ENCODE data around the gene TCF7L2.
"Not testable (repeated sequence)": the region's sequence is repeated elsewhere in the genome, so short reads cannot be mapped to it uniquely, and the experiment has no call there.

TCF7L2 gene

DNA sequence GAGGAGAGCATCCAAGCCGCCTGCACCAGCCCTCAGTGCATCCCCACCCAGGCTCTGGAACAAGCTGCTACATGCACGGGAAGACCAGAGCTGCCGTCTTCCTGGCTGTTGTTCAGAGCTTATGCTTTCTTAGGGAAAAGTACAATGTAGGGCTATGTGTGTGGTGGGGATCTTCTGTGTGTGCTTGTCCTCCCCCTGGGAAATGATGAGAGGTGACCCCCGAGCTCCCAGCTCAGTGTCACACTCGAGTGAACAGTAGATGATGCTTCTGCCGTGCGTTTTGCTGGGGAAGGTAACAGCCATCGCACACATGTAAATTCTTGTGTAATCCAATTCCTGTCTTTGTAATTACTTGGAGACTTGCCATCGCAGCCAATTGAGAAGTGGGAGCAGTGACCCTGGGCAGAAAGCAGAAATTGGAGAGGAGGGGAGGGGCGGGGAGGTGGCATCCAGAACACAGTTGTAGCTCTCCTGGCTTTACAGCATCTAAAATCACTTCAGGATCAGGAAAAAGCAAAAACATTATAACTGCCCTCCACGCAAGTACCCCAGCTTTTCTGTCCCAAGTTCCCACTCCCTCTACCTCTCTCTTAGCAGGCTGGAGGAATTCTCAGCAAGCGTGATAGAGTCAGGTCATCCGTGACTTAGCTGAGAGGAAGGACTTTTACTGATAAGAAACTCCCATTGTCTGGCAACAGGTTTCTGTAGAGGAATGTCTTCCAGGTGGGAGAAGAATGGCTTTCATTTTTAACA, 149.6 kb downstream of the TCF7L2 start:
- no peak for DNase-seq

DNA sequence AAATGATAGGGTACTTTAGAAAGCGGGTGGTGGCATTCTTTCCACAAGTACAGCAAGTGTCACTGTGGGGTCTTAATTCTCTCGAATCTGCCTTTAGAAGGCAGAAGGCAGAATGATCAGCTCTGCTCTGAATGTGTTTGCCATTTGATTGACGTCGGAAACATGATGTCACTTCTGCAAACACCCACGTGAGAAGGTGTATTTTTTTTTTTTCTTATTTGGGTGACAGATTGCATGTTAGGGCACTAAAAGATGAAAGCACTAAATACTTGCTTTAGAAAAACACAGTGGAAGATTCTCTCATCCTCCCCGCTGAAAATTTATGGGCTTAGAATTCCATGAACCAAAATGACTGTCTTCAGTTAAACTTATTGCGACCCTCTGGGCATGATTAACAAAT, 150.2 kb downstream of the TCF7L2 start:
- no peak for DNase-seq

DNA sequence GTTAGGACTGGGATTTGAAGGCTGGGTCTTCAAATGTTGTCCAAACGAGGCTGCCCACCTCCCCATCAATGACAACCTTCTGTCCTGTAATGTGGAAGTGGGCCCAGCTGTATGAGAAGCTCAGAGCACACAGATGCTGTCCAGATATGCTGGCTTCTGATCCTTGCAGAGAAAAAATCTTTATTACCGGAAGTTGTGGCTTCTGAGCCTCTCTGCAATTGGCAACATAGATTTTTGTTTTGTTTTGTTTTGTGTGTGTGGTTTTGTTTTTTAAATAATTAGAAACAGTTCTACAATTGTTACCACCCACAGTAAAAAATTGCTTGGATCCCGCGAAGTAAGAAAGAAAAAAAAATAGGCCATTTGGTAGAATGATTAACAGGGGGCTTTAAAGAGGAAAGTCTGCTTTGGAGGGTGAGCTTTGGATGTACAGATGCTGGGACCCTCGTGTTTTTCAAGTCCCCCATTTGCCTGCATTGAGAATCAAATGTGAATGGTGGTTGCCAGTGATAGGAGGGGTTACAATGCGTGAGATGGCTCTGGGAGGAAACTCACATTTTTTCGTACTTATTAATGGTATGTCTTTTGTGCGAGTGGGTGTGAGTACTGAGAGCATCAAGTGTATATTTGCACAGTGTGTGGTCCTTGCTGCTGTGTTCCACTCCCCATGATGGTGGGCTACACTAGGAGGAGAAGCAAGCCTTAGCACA, 153.2 kb downstream of the TCF7L2 start:
- peak in 1 of 2 donors; percentile 3 for DNase-seq

DNA sequence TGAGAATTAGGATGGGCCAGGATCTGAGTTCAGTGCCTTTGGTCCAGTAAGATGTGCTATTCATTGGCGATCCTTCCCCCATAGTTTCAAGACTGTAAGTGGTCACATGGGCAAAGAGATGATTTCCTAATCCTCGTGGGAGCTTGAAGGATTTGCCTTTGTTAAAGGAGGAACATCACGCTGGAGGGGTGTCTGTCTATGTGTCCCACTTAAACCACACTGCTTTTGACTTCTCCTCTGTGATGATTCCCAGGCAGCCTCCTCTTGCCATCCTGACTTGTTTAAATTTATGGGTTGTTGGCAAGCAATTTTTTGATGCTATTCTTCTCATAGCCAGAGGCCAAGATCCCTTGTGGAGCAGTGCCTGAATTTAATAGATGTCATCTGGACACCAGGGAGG, 154.0 kb downstream of the TCF7L2 start:
- DNase-seq = no peak

DNA sequence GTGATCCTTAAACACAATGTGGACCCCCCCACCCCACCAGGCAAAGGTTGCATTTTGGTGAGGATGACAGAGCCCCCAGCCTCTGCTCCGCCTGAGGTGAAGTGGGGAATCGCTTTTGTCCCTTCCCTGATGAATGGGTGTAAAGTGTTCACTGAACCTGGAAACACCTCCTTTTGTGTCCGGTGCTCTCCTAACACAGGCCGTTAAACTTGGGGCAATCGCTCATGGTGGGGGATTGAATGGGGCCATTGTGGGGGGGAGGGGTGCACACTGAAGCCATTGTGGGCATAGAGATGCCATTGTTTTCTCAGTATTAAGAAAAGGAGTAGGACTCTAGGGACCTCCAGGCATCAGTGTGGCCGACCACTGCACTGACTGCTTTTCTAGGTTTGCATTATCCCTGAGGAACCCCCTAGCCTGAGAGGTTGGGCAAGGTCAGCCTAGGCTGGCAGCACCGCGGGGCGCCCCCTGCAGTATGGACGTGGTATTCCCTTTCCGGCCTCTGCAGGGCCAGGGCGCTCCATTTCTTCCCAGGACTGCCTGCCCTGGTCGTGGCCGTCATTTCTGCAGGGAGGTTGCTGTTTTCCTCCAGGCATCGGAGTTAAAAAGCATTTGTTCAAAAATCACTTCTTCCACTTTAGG, 158.3 kb downstream of the TCF7L2 start:
- DNase-seq = no peak

DNA sequence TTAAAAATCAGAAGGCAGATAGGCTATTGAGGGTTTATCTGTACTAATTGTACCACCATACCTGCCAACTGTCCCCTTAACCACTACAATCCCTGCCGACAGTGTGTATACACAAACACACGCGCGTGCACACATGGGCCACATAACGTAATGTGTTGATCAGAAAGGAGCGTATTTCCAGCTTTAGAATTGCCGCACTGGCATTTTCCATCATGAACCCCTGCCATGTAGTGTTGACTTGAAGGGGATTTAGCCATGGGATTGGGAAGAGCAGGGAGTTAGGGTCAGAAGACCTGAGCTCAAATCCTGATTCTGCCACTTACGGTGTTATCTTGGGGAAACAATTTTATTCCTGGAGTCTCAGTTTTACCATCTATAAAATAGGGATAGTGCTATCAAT, 158.9 kb downstream of the TCF7L2 start:
- no peak for DNase-seq

DNA sequence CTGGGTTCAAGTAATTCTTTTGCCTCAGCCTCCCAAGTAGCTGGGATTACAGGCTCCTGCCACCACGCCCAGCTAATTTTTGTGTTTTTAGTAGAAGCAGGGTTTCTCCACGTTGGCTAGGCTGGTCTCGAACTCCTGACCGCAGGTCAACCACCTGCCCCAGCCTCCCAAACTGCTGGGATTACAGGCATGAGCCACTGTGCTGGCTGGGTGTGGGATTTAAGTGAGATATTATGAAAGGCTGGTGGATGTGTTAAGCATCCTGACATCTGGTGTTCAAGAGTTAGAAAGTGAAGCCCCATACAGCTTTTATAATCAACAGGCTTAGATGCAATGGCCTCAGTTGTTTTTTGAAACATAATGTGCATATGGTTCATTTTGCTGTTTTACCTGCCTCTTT, 159.4 kb downstream of the TCF7L2 start:
- not testable (repeated sequence) for DNase-seq

DNA sequence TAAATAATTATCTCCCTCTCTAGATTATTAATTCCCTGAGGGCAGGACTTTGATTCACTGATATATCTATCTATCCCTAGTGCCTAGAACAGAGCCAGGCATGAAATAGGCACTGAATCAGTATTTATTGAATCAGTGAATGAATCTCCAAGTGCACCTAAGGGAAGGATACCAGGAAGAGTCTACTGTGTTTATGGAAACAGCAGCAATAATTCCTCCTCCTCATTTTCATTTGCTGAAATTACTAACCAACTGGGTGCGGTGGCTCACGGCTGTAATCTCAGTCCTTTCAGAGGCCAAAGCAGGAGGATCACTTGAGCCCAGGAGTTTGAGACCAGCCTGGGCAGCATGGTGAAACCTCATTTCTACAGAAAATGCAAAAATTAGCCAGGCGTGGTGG, 161.2 kb downstream of the TCF7L2 start:
- no peak for DNase-seq

DNA sequence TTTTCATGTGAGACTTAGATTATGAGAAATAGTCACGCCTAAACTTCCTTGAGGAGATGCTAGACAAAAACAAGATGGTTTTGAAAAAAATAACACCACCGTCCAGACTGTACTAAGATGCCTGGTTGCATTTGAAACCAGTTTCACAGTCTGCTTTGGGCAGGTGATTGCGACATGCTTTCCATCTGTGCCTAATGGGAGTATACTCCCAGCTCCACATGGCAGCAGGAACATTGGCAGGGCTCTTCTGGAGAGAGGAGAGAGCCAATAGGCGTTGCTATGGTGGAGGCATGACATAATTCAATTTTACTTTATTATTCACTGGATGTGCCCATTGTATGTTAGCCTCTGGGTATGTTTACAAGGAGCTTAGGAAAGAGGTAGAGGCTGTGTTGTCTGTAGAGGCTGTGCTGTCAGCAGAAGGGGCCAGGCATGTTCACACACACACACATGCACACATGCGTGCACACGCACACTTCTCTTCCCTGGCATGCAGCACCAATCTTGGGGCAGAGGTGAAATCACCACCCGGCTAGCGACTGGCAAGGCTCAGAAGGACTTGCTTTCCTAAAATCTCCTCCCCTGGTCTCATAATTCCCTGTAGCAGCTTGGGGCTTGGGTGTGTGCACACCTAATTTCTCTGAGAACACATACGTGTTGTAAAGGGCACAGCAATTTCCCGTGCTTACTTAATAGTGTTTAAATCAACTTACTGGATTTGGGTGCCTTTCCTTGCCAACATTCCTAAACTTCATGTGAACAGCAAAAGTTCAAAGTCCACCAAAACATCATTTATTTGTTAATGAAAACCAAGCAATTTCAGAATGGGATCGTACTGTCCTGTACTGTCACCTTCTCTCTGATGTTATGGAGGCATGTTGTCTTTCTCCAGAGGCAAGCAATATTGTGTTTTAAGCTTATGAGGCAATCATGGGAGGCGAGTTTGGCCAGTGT, 162.1 kb downstream of the TCF7L2 start:
- no peak for DNase-seq

DNA sequence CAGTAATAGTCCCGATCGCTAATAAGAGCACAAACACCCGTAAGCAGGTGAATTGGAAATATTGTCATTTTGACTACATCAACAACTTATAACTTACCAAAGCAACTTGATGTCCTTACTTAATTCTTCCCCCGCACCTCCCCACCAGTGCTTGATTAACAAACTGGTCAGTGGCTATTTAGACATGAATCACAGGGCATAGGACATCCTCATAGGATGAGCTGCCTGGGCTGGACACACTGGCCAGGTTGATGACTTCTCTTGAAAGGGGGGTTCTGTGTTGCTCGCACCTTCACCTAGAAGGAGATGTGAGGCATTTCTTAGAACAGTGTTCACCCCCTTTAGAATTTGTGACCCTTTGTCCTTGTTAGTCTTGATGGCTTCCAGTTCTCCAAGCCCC, 163.2 kb downstream of the TCF7L2 start:
- no peak for DNase-seq

DNA sequence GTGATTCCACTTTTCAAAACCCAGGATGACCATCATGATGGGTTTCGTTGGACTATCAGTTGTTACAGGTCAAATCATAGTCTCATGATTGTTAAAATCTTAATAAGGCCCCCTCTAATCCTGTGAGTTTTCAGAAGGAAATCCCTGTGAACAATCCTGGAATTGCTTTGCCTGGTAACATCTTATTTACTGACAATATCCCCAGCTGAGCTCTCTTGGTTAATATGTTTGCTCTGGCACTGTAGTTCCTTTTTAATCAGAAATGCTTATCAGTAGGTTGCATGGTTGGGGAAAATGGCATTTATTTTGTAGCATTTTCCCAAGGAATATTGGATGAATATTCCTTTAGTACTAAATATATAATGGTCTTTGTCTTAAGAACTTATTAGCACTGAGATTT, 163.9 kb downstream of the TCF7L2 start:
- DNase-seq = no peak

DNA sequence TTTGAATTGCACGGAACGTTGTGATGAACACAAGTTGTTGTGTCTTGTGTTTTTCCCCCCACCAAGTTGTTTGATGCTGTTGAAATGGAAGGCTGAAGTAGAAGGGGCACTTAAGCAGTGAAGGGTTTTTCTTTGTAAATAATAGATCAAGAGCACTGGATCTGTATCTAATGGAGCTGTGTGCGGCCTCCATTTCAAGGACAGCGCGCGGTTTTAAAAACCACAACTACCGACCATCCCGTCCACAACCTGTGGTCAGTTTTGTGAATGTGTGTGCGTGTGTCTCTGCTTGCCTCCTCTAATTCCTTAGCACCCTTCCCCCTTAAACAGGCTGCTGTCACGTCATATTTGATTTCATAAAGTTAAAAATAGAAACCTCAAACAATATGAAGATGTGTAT, 165.5 kb downstream of the TCF7L2 start:
- no peak for DNase-seq

DNA sequence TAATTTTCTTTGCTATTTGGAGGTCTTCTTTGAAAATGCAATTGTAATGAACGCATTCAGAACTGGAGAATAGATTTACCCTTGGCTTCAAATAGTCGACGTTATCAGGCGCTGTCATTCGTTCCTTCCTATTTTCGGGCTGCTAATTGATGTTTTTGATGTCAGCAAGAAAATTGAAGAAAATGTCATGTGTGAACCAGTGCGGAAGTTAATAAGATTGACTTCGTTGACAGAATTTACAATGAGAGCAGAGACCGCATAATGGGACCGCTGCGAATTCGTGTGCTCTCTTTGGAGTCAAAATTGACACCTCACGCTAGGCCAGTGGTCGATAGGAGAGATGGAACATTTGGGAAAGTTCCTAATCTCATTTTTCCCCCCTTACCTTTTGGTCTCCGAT, 168.8 kb downstream of the TCF7L2 start:
- no peak for DNase-seq

DNA sequence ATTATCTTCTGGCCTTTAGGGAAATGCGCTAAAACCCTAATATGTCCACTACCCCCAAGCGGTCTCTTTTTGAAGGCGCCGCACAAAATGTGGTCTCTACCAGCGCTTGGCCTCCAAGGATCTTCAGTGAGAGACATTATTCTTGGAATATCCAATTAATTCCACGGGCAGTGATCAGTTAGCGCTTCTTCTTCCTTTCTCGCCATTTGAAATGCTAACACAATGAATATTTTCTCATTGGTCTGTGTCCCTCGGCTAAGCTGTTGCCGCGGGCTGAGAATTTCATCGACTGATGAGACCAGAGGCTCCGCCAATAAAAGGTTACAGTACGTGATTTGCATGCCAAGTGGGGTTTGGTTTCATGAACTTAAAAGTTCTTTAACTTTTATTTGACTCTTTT, 169.8 kb downstream of the TCF7L2 start:
- DNase-seq = no peak

DNA sequence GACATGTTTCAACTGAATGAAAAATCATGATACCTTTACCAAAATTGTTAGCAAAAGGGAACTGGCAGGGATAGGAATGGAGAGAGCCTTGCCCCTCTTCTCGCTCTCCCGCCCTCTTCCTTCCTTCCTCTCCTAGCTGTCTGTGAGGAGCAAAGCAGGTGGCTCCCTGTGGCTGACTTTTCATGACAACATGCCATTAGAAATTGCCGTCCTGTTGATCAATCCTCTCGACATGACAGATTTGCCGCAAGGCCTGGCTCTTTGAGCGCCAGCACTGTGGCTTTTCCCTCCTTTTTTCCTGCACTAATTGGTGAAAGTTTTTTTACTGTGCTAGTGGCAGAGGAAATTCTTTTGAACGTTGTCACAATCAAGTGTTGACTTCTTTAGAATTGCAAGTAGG, 171.1 kb downstream of the TCF7L2 start:
- DNase-seq = no peak

DNA sequence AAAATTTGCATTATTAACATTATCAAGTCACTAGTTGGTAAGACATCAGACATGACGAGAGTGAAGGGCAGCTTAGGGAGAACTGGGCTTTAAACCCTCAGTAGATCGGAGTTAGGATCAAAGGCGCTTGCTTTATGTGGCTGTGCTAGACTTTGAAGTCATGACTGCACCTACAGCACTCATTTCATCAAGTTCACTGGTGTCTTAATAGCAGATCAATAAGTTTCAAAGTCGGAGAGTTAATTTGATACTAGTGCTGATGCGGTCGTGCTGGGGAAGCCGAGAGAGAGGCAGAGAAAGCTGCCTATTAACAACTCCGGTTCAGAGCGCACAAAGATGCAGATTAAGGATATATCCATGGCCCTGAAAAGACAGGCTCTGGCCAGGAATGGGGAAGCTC, 172.9 kb downstream of the TCF7L2 start:
- DNase-seq = no peak

DNA sequence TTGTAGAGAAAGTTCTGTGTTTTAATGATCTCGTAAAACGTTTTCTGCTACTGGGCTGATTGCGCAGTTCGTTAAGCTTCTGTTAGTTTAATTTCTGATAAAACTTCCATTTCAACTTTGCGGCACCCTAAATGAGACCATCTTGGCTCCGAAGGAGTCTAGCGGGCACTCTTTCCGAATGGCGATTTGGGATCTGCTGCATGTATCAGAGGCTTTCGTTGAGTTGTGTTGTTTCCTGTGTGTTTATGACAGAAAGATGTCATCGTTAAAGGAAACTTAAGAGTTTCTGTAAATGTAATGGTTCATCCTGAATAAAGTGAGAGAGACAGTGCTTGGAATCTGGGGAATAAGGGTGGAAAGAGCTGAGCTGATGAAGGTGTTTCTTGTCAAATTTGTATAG, 174.7 kb downstream of the TCF7L2 start:
- no peak for DNase-seq

DNA sequence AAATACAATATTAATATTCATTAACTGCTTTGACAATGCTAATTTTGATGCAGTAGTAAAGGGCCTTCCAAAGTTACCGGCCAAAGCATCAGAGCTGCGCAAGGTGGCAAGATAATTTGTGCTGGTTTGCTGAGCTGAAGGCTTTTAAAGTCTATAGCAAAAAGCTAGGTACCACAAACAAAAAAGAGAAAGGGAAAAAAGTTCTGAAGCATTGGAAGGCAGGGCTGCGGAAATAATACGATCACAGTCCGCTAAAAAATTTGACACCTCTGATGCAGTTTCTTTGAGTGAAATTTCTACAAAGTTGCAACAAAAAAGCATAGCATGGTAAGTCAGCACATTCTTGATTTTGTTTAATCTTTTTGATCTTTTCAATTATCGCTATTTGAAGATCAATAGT, 175.6 kb downstream of the TCF7L2 start:
- no peak for DNase-seq

DNA sequence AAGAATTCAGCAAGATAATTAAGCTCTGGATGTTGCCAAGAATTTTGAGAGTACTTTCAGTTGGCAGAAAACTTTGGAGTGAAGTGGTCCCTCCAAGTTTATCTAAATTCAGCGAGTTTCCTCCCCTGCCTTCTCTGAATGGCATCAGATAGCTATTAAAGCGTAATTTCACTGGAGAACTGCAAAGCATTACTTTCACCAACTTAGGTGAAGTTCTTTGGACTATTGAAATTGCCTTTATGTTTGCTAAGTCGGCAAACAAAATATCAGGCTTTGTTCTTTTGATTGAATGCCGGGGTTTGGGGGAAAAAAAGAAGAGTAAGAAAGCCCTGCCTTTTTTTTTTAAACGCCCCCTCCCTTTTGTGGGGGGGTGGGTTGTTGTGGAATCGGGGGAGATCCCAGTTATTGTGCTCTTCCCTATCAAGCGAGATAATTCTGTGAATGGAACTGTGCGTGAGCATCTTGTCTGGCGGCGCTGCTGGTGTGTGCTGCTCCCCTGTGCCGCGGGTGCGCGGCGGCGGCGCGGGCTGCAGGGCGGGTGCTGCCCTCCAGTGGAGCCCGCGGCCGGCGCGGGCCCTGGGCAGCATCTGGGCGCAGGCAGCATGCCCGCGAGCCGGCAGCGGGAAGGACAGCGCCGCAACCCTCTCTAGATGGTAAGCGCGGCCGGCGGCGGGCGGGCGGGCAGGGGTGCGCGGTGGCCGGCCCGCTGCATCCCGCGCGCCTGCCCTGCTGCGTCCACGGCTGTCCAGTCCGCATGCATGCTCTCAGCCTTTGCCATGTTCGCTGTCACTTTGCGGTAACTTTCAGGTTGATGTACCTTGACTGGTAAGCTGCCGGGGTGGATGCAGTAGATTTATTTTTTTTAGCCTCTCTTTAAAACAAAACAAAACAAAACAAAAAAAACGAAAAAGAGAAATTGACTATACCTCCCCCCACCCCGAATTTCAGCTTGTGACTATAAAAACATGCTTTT, 176.5 kb downstream of the TCF7L2 start:
- DNase-seq = peak; percentile 22 to 37

DNA sequence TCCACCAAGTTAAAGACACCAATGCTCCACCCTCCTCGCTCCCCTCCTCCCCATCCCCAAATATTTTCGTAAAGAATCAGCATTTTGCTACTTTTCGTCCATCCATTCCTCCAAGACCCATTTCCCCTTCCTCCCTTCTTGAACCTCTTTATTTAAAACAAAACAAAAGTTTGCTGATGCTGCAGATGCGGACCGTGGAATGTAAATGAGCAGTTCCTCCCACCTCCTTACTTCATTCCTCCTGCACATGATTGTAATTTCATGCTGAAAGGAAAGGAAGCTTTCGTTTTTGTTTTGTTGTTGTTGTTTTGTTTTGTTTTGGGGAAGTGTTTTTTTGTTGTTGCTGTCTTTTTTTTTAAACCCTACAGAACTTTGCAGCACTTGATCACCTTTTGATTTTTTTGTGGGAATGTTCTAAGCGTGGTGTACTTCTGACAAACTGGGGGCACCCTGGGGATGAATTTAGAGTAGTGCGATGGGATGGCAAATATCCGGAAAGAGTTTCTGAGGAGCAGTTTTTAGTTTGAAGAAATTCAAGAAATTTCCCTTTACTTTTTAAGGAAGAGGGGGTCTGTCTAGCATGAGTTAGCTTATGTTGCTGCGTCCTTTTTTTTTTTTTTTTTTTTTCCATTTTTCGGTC, 177.3 kb downstream of the TCF7L2 start:
- DNase-seq = no peak

DNA sequence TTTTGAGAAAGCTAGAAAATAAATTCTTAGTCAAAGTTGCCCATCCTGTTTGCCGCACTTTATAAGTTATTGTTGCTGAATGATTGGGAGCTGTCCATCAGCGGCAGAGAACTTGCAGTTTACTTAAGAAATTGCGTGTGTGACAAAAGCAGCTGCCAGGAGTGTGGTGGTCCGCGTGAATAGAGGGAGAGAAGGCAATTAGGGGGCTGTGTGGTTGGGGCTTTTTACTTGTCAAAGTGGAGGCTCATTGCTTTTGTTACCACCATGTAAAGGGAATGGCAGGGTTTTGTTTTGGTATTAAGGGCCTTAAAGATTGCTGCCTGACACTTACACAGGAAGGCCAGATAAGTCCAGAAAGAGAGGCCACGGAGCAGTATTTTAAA, 177.8 kb downstream of the TCF7L2 start:
- no peak for DNase-seq

Data from bone marrow (tissue), 2 donors.